GM21447 (cell line): ENCODE data around the gene CEP72.

Source experiments
- ATAC-seq: cut with Tn5 transposase; IDR thresholded peaks from one replicate; pipeline ENCODE4 v1.9.1; 2021; ENCODE audit not compliant: unreplicated experiment

CEP72 gene

GRCh38 chr5:635306-636055, 23.3 kb downstream of the CEP72 start:
- ATAC-seq: no peak

- no peak for ATAC-seq
These were observed 24.8 kb downstream of the CEP72 start for GRCh38 chr5:636951-637350.

GRCh38 chr5:637581-638450, 25.7 kb downstream of the CEP72 start:
- no peak for ATAC-seq

GRCh38 chr5:638501-639252, 26.5 kb downstream of the CEP72 start:
- no peak for ATAC-seq

GRCh38 chr5:639253-639530, 27.1 kb downstream of the CEP72 start:
- ATAC-seq: no peak

- ATAC-seq: no peak
These were observed 27.6 kb downstream of the CEP72 start for GRCh38 chr5:639584-640213.

GRCh38 chr5:640461-641330, 28.6 kb downstream of the CEP72 start:
- ATAC-seq: no peak

- no peak for ATAC-seq
These were observed 29.2 kb downstream of the CEP72 start for GRCh38 chr5:641331-641765.

GRCh38 chr5:642481-642880, 30.3 kb downstream of the CEP72 start:
- ATAC-seq: no peak

- ATAC-seq: peak; percentile 44
These were observed 31.2 kb downstream of the CEP72 start for GRCh38 chr5:643351-643801.

- ATAC-seq: peak; percentile 63
These were observed 31.7 kb downstream of the CEP72 start for GRCh38 chr5:643811-644271.

GRCh38 chr5:644509-644908, 32.4 kb downstream of the CEP72 start:
- no peak for ATAC-seq

- no peak for ATAC-seq
These were observed 32.8 kb downstream of the CEP72 start for GRCh38 chr5:644971-645370.

GRCh38 chr5:645421-645820, 33.3 kb downstream of the CEP72 start:
- ATAC-seq: no peak

GRCh38 chr5:646396-647201, 34.5 kb downstream of the CEP72 start:
- ATAC-seq: no peak

- no peak for ATAC-seq
These were observed 35.2 kb downstream of the CEP72 start for GRCh38 chr5:647311-647710.

GRCh38 chr5:647727-648126, 35.6 kb downstream of the CEP72 start:
- no peak for ATAC-seq

- ATAC-seq: no peak
These were observed 39.3 kb downstream of the CEP72 start for GRCh38 chr5:651296-652022.
